Medulla oblongata (tissue), 1 donor: Measurements from ENCODE around the gene ZDHHC11B.

Experiments used
- DNase-seq: peaks from one replicate; pipeline ENCODE4 v3.0.0-alpha.2; 2015; ENCODE audit errors: extremely low spot score

Gene ZDHHC11B

GRCh38 chr5:660491-661030, 124.0 kb downstream of the ZDHHC11B start:
- DNase-seq: no peak
